Measurements from ENCODE around the gene PSD.
A peak's percentile ranks its signal among the peaks of the same experiment; 100 is the strongest.

The PSD gene

DNA sequence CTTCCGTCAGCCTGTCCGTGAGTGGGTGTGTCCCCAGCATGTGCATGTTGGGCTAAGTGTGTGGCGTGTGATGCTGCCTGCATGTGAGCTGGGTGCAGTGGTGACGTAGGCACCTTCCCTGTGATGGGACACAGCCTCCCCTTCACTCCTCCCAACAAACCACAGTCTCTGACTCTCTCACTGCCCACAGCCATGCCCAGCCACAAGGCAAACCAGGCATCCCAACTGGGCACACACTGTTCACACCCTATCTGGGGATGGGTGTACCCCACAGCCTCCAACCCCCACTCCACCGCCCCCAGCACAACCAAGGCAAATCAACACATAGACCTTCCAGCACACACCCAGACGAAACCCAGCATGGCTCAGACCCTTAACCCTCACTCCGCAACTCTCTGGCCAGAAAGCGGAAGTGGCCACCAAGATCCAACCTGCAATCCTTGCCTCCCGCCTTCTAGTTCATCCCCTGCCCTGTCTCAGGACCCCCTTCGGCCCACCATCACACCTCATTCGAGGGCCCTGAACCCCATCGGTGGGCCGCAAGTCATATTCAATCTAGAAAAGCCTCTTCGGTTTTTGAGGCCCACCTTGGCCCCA lies 10.4 kb downstream of the PSD start:
- ChIA-PET CTCF (no interaction called here), POLR2A (ENCODE audit: low non-redundant PET) (no interaction called here)
- TF ChIP-seq, protein P1, sequence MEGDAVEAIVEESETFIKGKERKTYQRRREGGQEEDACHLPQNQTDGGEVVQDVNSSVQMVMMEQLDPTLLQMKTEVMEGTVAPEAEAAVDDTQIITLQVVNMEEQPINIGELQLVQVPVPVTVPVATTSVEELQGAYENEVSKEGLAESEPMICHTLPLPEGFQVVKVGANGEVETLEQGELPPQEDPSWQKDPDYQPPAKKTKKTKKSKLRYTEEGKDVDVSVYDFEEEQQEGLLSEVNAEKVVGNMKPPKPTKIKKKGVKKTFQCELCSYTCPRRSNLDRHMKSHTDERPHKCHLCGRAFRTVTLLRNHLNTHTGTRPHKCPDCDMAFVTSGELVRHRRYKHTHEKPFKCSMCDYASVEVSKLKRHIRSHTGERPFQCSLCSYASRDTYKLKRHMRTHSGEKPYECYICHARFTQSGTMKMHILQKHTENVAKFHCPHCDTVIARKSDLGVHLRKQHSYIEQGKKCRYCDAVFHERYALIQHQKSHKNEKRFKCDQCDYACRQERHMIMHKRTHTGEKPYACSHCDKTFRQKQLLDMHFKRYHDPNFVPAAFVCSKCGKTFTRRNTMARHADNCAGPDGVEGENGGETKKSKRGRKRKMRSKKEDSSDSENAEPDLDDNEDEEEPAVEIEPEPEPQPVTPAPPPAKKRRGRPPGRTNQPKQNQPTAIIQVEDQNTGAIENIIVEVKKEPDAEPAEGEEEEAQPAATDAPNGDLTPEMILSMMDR (conservative IDR thresholded peaks at IDR 0.05; ENCODE audit: low read depth) = no peak
- H3K27ac ChIP-seq = no peak overlapping the region
- no peak for DNase-seq (ENCODE audit: low spot score)

DNA sequence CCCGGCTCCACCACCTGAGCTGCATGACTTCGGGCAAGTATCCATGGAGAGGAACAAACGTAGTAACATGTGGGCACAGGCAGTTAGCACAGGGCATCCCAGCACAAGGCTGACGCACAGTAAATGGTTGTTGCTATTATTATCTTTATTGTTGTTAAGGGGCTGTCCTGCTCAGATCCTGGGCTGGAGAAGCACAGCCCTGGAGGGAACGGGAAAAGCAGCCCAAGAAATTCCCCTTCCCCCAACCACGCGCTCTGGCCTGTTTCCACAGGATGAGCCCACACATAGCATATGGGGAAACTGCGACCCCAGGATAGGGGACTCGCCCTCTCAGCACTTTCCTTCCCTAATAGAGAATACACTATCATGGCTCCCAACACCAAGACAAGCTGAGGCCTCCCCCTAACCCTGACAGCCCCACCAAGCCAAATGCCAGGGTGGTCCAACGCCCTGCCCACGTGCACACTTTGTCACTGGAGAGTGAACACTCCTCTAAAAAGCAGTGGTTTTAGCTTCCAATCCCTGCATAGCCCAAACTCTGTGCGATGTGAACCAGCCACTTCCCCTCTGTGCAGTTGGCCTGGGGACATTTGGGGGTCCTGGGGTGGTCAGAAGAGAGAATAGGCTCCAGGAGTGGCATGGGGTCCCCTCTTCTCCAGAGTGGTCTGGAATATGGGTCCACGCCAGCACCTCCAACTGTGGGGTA lies 11.0 kb downstream of the PSD start:
- ChIA-PET CTCF (interaction anchor here (0.6 to 1.3 kb wide), 2 partner anchors 15 to 271 kb away, joined by 3 to 4 read pairs; no protein-coding TSS in a partner anchor), POLR2A (ENCODE audit: low non-redundant PET) (no interaction called here)
- TF ChIP-seq, protein P1 (conservative IDR thresholded peaks at IDR 0.05; ENCODE audit: low read depth) = no peak
- no peak for DNase-seq (ENCODE audit: low spot score)
- no peak overlapping the region for H3K27ac ChIP-seq

DNA sequence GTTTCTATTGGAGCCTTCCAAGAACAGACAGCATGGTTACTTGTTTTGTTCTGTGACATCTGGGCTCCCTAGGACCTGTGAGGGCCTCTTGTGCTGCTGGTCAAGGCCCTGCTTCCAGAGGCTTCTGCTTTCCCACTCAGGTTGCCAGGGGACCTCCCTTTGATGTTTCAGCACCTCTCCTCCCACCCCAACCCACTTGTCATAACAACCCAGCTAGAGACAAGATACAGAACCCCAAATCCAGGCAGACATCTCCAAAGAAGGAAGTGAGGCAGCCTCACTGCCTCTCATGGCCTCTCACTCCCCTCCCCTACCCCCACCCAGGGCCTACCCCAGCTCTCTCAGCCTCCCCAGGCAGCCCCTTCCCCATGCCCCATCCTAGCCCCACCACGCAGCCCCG lies 11.8 kb downstream of the PSD start:
- POLR2A ChIA-PET (ENCODE audit: low non-redundant PET) = no interaction called here
- H3K27ac ChIP-seq = no peak overlapping the region
- CTCF ChIA-PET = interaction anchor here (0.5 to 1.3 kb wide), 3 partner anchors 16 to 287 kb away, joined by 3 to 4 read pairs (median 3); no protein-coding TSS in a partner anchor
- DNase-seq (ENCODE audit: low spot score) = no peak
- TF ChIP-seq, protein P1 (conservative IDR thresholded peaks at IDR 0.05; ENCODE audit: low read depth) = no peak

DNA sequence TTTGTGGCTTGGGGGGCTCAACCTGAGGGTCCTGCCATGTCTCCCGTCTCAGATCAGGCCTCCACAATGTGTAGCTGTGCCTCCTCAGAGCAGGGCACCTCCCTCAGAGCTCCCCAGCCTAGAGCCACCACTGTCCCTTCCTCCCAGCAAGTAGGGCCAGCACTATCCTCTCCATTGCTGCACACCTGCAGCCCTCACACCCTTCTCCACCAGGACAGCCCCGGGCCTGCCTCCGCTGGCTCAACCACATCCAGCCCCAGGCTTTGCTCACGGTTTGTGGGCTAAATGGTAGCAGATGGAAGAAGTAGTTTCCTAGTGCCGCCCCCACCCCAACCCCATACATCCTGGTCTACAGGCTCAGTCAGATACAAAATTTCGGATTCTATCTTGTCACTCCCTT lies 13.0 kb downstream of the PSD start:
- ChIA-PET POLR2A (ENCODE audit: low non-redundant PET) (no interaction called here), CTCF (interaction anchor here (0.6 to 8.9 kb wide), 4 partner anchors 11 to 412 kb away, joined by 4 to 79 read pairs (median 29); partner anchors contain the start of gene FBXL15)
- no peak overlapping the region for H3K27ac ChIP-seq
- TF ChIP-seq, protein P1 (conservative IDR thresholded peaks at IDR 0.05; ENCODE audit: low read depth) = no peak
- DNase-seq (ENCODE audit: low spot score) = no peak

DNA sequence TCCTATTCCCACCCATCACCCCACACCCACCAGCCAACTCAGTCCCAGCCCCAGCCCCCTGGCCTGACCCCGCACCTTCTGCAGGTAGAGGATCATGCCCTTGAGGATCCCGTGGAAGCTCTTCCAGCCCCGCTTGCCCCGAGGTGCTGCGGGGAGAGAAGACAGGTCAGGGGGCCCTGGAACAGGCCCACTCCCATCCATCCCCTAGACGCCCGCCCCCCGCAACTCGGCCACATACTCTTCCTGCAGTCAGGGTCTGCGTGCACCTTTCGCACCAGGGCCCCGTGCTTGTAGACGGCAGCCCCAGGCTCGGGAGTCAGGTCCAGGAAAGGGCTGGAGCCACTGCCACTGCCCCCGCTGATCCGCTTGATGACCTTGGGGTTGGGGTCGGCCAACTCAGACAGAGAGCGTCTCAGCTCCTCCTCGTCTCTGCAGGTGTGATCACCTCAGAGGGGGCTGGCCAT lies 13.4 kb downstream of the PSD start:
- H3K27ac ChIP-seq = no peak overlapping the region
- DNase-seq (ENCODE audit: low spot score) = no peak
- POLR2A ChIA-PET (ENCODE audit: low non-redundant PET) = no interaction called here
- TF ChIP-seq, protein P1 (conservative IDR thresholded peaks at IDR 0.05; ENCODE audit: low read depth) = no peak
- CTCF ChIA-PET = interaction anchor here (1.1 to 8.9 kb wide), 6 partner anchors 11 to 236 kb away, joined by 3 to 79 read pairs (median 14); partner anchors contain the start of genes CUEDC2 and FBXL15

DNA sequence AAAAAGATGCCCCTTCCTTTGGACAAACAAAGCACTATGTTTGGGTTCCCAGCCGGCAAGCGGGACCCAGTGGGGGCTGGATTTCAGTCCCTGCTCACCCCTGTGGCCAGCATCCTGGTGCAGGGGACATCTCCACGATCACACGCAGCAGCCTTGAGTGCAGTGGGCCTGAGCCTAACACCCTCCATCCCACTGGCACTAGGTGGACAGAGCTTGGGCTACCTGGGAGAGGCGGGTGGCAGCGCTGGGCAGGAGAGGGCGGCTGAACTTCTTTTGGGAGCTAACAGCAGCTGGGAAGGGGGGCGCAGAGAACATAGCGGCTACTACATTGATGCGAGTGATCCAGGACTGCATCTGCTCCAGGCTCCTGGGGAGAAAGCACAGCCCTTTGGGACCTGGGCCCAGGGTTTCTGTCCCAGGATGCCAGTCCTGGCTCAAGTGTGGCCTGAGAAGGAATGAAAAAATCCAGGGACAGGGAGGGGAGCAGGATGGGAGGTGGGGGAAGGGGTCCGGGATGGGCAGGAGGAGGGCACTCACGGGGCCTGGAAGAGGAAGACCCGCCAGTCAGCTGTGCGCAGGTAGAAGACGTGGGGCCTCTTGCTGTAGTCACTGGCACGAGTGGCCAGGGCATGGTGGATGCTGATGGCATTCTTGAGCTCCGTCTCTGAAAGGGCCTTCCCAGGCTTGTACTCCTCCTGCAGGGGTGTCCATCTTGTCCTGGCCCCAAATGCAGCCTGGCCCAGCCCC lies 14.1 kb downstream of the PSD start:
- POLR2A ChIA-PET (ENCODE audit: low non-redundant PET) = no interaction called here

More for the DNA sequence above, 14.1 kb downstream of the PSD start:
- TF ChIP-seq, protein P1 (conservative IDR thresholded peaks at IDR 0.05; ENCODE audit: low read depth) = no peak
- H3K27ac ChIP-seq = peak overlapping the region; percentile 6; the same call in 1 of the 2 replicates
- no peak for DNase-seq (ENCODE audit: low spot score)
- CTCF ChIA-PET = interaction anchor here (0.6 to 8.9 kb wide), 9 partner anchors 10 to 1138 kb away, joined by 3 to 79 read pairs (median 7); partner anchors contain the start of genes CUEDC2 and FBXL15

Measured in RWPE1 (cell line).